H9 (cell line): ENCODE results near the gene CLK2. TPM values are rescaled to one million over a fixed set of nuclear protein-coding genes. Genes with fewer than 3 reads are reported as not detected.

Experiments used
- DNase-seq: peaks from one replicate; pipeline ENCODE4 v3.0.0-alpha.2; 2017
- H2AFZ ChIP-seq: one replicate; pipeline ENCODE4 v1.6.1; 2013; ENCODE audit warnings: mild to moderate bottlenecking, low read length, control low read depth, moderate library complexity
- H2AK5ac ChIP-seq: 2 replicates; pipeline ENCODE4 v1.6.1; 2013; ENCODE audit warnings: low read length, control low read depth, mixed read lengths; ENCODE audit not compliant: insufficient read length
- H2BK120ac ChIP-seq: one replicate; pipeline ENCODE4 v1.6.1; 2013; ENCODE audit warnings: low read depth, mild to moderate bottlenecking, low read length, control low read depth, inconsistent platforms; ENCODE audit not compliant: poor library complexity, severe bottlenecking
- H2BK12ac ChIP-seq: 2 replicates; pipeline ENCODE4 v1.6.1; 2013; ENCODE audit warnings: low read length, control low read depth, mixed read lengths, low read depth; ENCODE audit not compliant: insufficient read length
- H2BK15ac ChIP-seq: 2 replicates; pipeline ENCODE4 v1.6.1; 2013; ENCODE audit warnings: low read depth, low read length, control low read depth
- H2BK20ac ChIP-seq: one replicate; pipeline ENCODE4 v1.6.1; 2013; ENCODE audit warnings: low read depth, mild to moderate bottlenecking, low read length, control low read depth, inconsistent platforms; ENCODE audit not compliant: poor library complexity, severe bottlenecking
- H2BK5ac ChIP-seq: 2 replicates; pipeline ENCODE4 v1.6.1; 2013; ENCODE audit warnings: low read length, control low read depth, mixed read lengths; ENCODE audit not compliant: insufficient read length
- H3K14ac ChIP-seq: 2 replicates; pipeline ENCODE4 v1.6.1; 2013; ENCODE audit warnings: low read length, control low read depth; ENCODE audit not compliant: insufficient read depth
- H3K18ac ChIP-seq: 2 replicates; pipeline ENCODE4 v1.6.1; 2013; ENCODE audit warnings: low read depth, mild to moderate bottlenecking, mixed read lengths, low read length, control low read depth; ENCODE audit not compliant: insufficient read length
- H3K23ac ChIP-seq: 2 replicates; pipeline ENCODE4 v1.6.1; 2013; ENCODE audit warnings: low read length, control low read depth, mixed read lengths, low read depth; ENCODE audit not compliant: insufficient read length
- H3K23me2 ChIP-seq: 2 replicates; pipeline ENCODE4 v1.6.1; 2013; ENCODE audit warnings: low read depth, mild to moderate bottlenecking, mixed read lengths, low read length, control low read depth; ENCODE audit not compliant: insufficient read length, poor library complexity, severe bottlenecking
- H3K27ac ChIP-seq: 2 replicates; pipeline ENCODE4 v1.5.1; 2013; ENCODE audit warnings: low read length, control low read depth, mixed read lengths, low read depth; ENCODE audit not compliant: insufficient read length
- H3K27me3 ChIP-seq: 2 replicates; pipeline ENCODE4 v1.6.1; 2013; ENCODE audit warnings: low read length, control low read depth, inconsistent platforms; ENCODE audit not compliant: insufficient read depth
- H3K4ac ChIP-seq: 2 replicates; pipeline ENCODE4 v1.6.1; 2013; ENCODE audit warnings: low read depth, mild to moderate bottlenecking, control low read depth, inconsistent platforms, low read length, moderate library complexity
- H3K4me1 ChIP-seq: 2 replicates; pipeline ENCODE4 v1.6.1; 2013; ENCODE audit warnings: low read length, control low read depth, inconsistent platforms; ENCODE audit not compliant: insufficient read depth
- H3K4me2 ChIP-seq: 2 replicates; pipeline ENCODE4 v1.6.1; 2013; ENCODE audit warnings: low read length, control low read depth, mixed read lengths; ENCODE audit not compliant: insufficient read length, insufficient read depth
- H3K56ac ChIP-seq: 2 replicates; pipeline ENCODE4 v1.6.1; 2013; ENCODE audit warnings: low read depth, mild to moderate bottlenecking, mixed read lengths, low read length, control low read depth; ENCODE audit not compliant: insufficient read length
- H3K79me1 ChIP-seq: 2 replicates; pipeline ENCODE4 v1.6.1; 2013; ENCODE audit warnings: low read depth, mild to moderate bottlenecking, moderate library complexity, low read length, control low read depth, inconsistent platforms; ENCODE audit not compliant: insufficient read depth, poor library complexity, severe bottlenecking
- H3K79me2 ChIP-seq: 2 replicates; pipeline ENCODE4 v1.6.1; 2013; ENCODE audit warnings: low read length, control low read depth, inconsistent platforms; ENCODE audit not compliant: insufficient read depth
- H3K9ac ChIP-seq: 2 replicates; pipeline ENCODE4 v1.6.1; 2013; ENCODE audit warnings: low read length, control low read depth, mixed read lengths; ENCODE audit not compliant: insufficient read length; ENCODE audit errors: extremely low read depth
- H3K9me3 ChIP-seq: one replicate; pipeline ENCODE4 v1.6.1; 2013; ENCODE audit warnings: low read depth, low read length, inconsistent platforms; ENCODE audit not compliant: control insufficient read depth
- H3T11ph ChIP-seq: one replicate; pipeline ENCODE4 v1.6.1; 2013; ENCODE audit warnings: mild to moderate bottlenecking, low read length, control low read depth, inconsistent platforms
- H4K20me1 ChIP-seq: one replicate; pipeline ENCODE4 v1.6.1; 2013; ENCODE audit not compliant: control insufficient read depth, insufficient read length, insufficient read depth
- H4K5ac ChIP-seq: 2 replicates; pipeline ENCODE4 v1.6.1; 2013; ENCODE audit warnings: low read depth, mild to moderate bottlenecking, mixed read lengths, low read length, control low read depth; ENCODE audit not compliant: insufficient read length
- H4K8ac ChIP-seq: replicated peaks from 2 replicates; pipeline ENCODE4 v1.6.1; 2013; ENCODE audit warnings: low read length, control low read depth, mixed read lengths, low read depth; ENCODE audit not compliant: insufficient read length
- H4K91ac ChIP-seq: 2 replicates; pipeline ENCODE4 v1.6.1; 2013; ENCODE audit warnings: low read depth, mild to moderate bottlenecking, moderate library complexity, mixed read lengths, low read length, control low read depth; ENCODE audit not compliant: insufficient read length
- H3K27ac Mint-ChIP-seq, 3 experiments: 2 replicates in 2 of 3; 3 replicates in 1 of 3; pipeline ENCODE4 v1.8.0; 2020 to 2021; ENCODE audit warnings: mixed read lengths in 3 of 3, mild to moderate bottlenecking in 1 of 3, moderate library complexity in 1 of 3
- H3K27me3 Mint-ChIP-seq: 2 replicates; pipeline ENCODE4 v1.8.0; 2021; ENCODE audit warnings: low read depth, mild to moderate bottlenecking, moderate library complexity, mixed read lengths
- H3K36me3 Mint-ChIP-seq, 3 experiments: 2 replicates in 2 of 3; 3 replicates in 1 of 3; pipeline ENCODE4 v1.8.0; 2020 to 2021; ENCODE audit warnings: low read depth in 3 of 3, mixed read lengths in 3 of 3; ENCODE audit not compliant: insufficient read depth in 1 of 3
- H3K4me1 Mint-ChIP-seq, 2 experiments: 2 replicates each; pipeline ENCODE4 v1.8.0; 2020; ENCODE audit warnings: mixed read lengths in 2 of 2
- H3K4me3 Mint-ChIP-seq, 2 experiments: 2 replicates in 1 of 2; 3 replicates in 1 of 2; pipeline ENCODE4 v1.8.0; 2020 to 2021; ENCODE audit warnings: mild to moderate bottlenecking in 2 of 2, mixed read lengths in 2 of 2, moderate library complexity in 1 of 2
- H3K9me3 Mint-ChIP-seq, 2 experiments: 2 replicates in 1 of 2; 3 replicates in 1 of 2; pipeline ENCODE4 v1.8.0; 2020; ENCODE audit warnings: mild to moderate bottlenecking in 2 of 2, mixed read lengths in 2 of 2, moderate library complexity in 1 of 2
- WGBS: extraction: QIAGEN DNeasy Blood & Tissue Kit; methylation state at CpG from one replicate; pipeline ENCODE4 v1.1.7; 2013; ENCODE audit warnings: missing lambda C conversion rate, low lambda C conversion rate, mixed read lengths; ENCODE audit not compliant: insufficient read length; ENCODE audit errors: extremely low coverage; 5-methylcytosine and 5-hydroxymethylcytosine counted together
- total RNA-seq: library from RNA; stranded (reverse); gene quantifications from 2 replicates; pipeline ENCODE4 v1.2.1, GENCODE V29; 2021
- TF ChIP-seq, protein P1 (sequence below): fragments of 200-600 bp; sonication (generic); conservative IDR thresholded peaks from 3 replicates; pipeline ENCODE4 v1.8.0; 2021; ENCODE audit warnings: antibody characterized with exemption, mild to moderate bottlenecking

Gene CLK2
- total RNA-seq, 1 experiment from 2014 or later, result 77.5 TPM

DNA sequence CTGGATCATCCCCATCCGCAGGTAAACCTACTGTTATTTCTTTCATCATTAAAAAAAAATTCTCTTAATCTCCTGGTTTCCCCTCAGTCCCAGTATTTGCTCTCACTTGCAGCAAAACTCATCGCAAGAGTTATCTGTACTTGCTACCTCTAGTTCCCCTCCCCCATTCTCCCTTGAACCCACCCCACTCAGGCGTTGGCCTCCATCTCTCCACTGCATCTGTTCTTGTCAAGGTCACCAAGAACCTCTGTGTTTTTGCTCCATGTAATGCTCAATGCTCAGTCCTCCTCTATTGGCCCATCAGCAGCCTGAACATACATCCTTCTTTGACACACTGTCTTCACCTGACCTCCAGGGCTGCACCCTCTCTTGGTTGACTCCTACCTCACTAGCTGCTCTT is 23.4 kb upstream of the CLK2 start:
- Histone ChIP-seq H3K4ac (no peak overlapping the region), H3K79me1 (no peaks in the 10 kb centered on the region), H2AFZ (no peak overlapping the region), H2BK12ac (no peak overlapping the region), H3K18ac (no peak overlapping the region), H4K91ac (no peak overlapping the region), H2AK5ac (no peak overlapping the region), H3K14ac (no peak overlapping the region), H3K9ac (no peak overlapping the region), H4K20me1 (no peaks in the 10 kb centered on the region), H3K4me2 (no peak overlapping the region), H2BK20ac (no peak overlapping the region), H3K23ac (no peak overlapping the region), H2BK5ac (no peak overlapping the region), H3K27me3 (no peaks in the 10 kb centered on the region; the same call in 1 of the 2 replicates), H3K79me2 (no peaks in the 10 kb centered on the region), H2BK15ac (no peak overlapping the region), H4K8ac (no peak overlapping the region), H2BK120ac (no peak overlapping the region), H3K23me2 (peaks cover 12% of the 10 kb centered on the region), H3K27ac (no peak overlapping the region), H4K5ac (no peak overlapping the region), H3K56ac (no peak overlapping the region), H3K4me1 (no peaks in the 10 kb centered on the region; the same call in 1 of the 2 replicates), H3T11ph (no peak overlapping the region), H3K9me3 (no peaks in the 10 kb centered on the region)
- Mint-ChIP-seq H3K27ac (peak overlapping the region in 1 of 3 experiments; percentile 7; a peak in 1 of 7 replicates), H3K27me3 (peaks cover 18% of the 10 kb centered on the region), H3K4me1 (peaks cover 14 to 29% of the 10 kb centered on the region in 2 experiments), H3K4me3 (no peak overlapping the region), H3K9me3 (no peaks in the 10 kb centered on the region; a peak in 1 of 5 replicates), H3K36me3 (no peaks in the 10 kb centered on the region)
- no CpG with 5 or more reads among the region's 3 CpGs for WGBS
- DNase-seq, result no peak
- TF ChIP-seq, protein P1, sequence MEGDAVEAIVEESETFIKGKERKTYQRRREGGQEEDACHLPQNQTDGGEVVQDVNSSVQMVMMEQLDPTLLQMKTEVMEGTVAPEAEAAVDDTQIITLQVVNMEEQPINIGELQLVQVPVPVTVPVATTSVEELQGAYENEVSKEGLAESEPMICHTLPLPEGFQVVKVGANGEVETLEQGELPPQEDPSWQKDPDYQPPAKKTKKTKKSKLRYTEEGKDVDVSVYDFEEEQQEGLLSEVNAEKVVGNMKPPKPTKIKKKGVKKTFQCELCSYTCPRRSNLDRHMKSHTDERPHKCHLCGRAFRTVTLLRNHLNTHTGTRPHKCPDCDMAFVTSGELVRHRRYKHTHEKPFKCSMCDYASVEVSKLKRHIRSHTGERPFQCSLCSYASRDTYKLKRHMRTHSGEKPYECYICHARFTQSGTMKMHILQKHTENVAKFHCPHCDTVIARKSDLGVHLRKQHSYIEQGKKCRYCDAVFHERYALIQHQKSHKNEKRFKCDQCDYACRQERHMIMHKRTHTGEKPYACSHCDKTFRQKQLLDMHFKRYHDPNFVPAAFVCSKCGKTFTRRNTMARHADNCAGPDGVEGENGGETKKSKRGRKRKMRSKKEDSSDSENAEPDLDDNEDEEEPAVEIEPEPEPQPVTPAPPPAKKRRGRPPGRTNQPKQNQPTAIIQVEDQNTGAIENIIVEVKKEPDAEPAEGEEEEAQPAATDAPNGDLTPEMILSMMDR, result no peak
